SK-N-SH treated with all-trans-retinoic acid at 6 μM for 48 hours (cell line): ENCODE results near the gene UBA52.

Experiments
- BACH2 ChIP-seq: fragments of 250-450 bp; sonication (Bioruptor Pico); IDR thresholded peaks from 2 replicates; pipeline ENCODE4 v1.9.0; 2021; ENCODE audit warnings: mild to moderate bottlenecking, borderline replicate concordance
- CREB5 ChIP-seq: fragments of 250-450 bp; sonication (Bioruptor Pico); IDR thresholded peaks from 2 replicates; pipeline ENCODE4 v1.5.1; 2020; ENCODE audit warnings: low read depth, mild to moderate bottlenecking, moderate library complexity
- CSDC2 ChIP-seq: fragments of 250-450 bp; sonication (Bioruptor Pico); IDR thresholded peaks from 2 replicates; pipeline ENCODE4 v1.5.0; 2020; ENCODE audit warnings: mild to moderate bottlenecking, moderate library complexity
- ISL1 ChIP-seq: fragments of 250-450 bp; sonication (Bioruptor Pico); IDR thresholded peaks from 2 replicates; pipeline ENCODE4 v2.1.2; 2022; ENCODE audit warnings: mild to moderate bottlenecking, moderate library complexity
- PATZ1 ChIP-seq: fragments of 250-450 bp; sonication (Bioruptor Pico); IDR thresholded peaks from 2 replicates; pipeline ENCODE4 v1.8.0; 2020; ENCODE audit warnings: mild to moderate bottlenecking, moderate library complexity, borderline replicate concordance
- POU6F1 ChIP-seq: fragments of 250-450 bp; sonication (Bioruptor Pico); IDR thresholded peaks from 2 replicates; pipeline ENCODE4 v1.8.0; 2021; ENCODE audit warnings: low read depth, mild to moderate bottlenecking, moderate library complexity, borderline replicate concordance
- PPARA ChIP-seq: fragments of 250-450 bp; sonication (Bioruptor Pico); IDR thresholded peaks from 2 replicates; pipeline ENCODE4 v1.5.0; 2020; ENCODE audit warnings: mild to moderate bottlenecking, borderline replicate concordance
- RARB ChIP-seq: fragments of 250-450 bp; sonication (Bioruptor Pico); IDR thresholded peaks from 2 replicates; pipeline ENCODE4 v1.8.0; 2021; ENCODE audit warnings: mild to moderate bottlenecking, moderate library complexity
- TOX ChIP-seq: fragments of 250-450 bp; sonication (Bioruptor Pico); IDR thresholded peaks from 2 replicates; pipeline ENCODE4 v1.8.0; 2021; ENCODE audit warnings: mild to moderate bottlenecking, moderate library complexity, borderline replicate concordance
- ZFP3 ChIP-seq: fragments of 250-450 bp; sonication (Bioruptor Pico); IDR thresholded peaks from 2 replicates; pipeline ENCODE4 v1.5.0; 2020; ENCODE audit warnings: mild to moderate bottlenecking, moderate library complexity
- ZFP30 ChIP-seq: fragments of 450-650 bp; formaldehyde crosslinking; IDR thresholded peaks from 2 replicates; pipeline ENCODE4 v1.5.0; 2022; ENCODE audit warnings: mild to moderate bottlenecking, moderate library complexity
- ZNF70 ChIP-seq: fragments of 450-650 bp; formaldehyde crosslinking; IDR thresholded peaks from 2 replicates; pipeline ENCODE4 v1.5.0; 2020; ENCODE audit warnings: mild to moderate bottlenecking, moderate library complexity
- ZNF8 ChIP-seq: fragments of 450-650 bp; formaldehyde crosslinking; IDR thresholded peaks from 2 replicates; pipeline ENCODE4 v1.5.0; 2020; ENCODE audit warnings: mild to moderate bottlenecking, moderate library complexity

- TF ChIP-seq PATZ1 (CRISPR knock-in tag) (no peak), RARB (no peak), POU6F1 (no peak), CREB5 (no peak), CSDC2 (CRISPR knock-in tag) (no peak), TOX (CRISPR knock-in tag) (no peak), ZFP30 (CRISPR knock-in tag) (no peak), ZNF8 (CRISPR knock-in tag) (no peak), BACH2 (no peak), ZNF70 (CRISPR knock-in tag) (no peak), PPARA (CRISPR knock-in tag) (no peak), ISL1 (CRISPR knock-in tag) (no peak), ZFP3 (CRISPR knock-in tag) (no peak)
Observed at GRCh38 chr19:18536475-18536874, 35.2 kb upstream of the UBA52 start.
